HG03039 (cell line): Measurements from ENCODE around the gene B3GAT3.
"Not testable (repeated sequence)": the region's sequence is repeated elsewhere in the genome, so short reads cannot be mapped to it uniquely, and the experiment has no call there.

Experiments
- ATAC-seq: cut with Tn5 transposase; IDR thresholded peaks from one replicate; pipeline ENCODE4 v1.9.1; 2021; ENCODE audit warnings: mild to moderate bottlenecking, moderate library complexity; ENCODE audit not compliant: unreplicated experiment

The B3GAT3 gene

DNA sequence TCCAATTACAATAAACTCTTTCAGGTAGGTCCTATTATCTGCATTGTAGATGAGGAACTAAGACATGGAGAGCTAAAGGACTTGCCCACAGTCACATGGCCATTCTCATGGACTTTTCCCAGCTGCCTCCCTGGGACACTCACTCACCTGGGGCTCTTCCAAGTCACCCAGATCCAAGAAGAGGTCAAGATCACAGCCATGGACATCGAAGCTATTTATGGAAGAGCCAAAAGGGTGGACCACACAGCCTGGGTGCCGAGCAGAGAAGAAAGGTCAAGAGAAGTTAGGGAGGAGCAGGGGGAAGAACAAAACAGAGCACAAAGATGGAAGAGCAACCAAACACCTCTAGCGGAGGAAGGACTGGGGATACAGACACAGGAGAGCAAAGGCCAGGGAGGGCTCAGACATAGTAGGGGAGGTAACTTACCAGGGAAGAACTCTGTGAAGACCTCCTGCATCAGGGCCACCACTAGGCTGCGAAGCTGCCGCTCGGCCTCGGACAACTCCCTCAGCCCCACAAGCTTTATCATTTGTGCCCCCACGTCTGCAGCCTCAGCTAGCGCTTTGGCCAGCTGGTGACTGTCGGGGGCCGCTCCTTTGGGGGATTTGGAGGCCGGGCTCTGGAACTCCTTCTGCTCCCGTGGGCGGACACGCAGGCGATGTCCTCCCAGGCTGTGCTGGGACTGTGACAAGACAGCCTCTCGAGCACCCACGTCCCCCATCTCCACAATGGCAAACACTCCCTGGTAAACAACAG is 40.6 kb downstream of the B3GAT3 start:
- no peak for ATAC-seq

DNA sequence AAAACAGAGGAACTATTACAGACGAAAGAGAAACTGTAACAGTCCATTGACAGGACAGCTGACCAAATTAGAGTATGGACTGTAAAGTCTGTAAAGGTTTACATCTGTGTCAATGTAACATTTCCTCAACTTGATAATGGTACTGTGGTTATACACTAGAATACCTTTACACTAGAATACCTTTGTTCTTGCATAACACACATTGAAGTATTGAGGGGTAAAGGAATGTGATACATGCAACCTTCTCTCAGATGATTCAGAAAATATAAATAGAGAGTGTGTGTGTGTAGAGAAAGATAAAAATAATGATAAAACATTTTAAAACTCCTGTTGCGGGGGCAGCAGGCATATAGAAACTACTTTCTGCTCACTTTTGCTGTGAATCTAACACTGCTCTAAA is 42.5 kb downstream of the B3GAT3 start:
- ATAC-seq: no peak

DNA sequence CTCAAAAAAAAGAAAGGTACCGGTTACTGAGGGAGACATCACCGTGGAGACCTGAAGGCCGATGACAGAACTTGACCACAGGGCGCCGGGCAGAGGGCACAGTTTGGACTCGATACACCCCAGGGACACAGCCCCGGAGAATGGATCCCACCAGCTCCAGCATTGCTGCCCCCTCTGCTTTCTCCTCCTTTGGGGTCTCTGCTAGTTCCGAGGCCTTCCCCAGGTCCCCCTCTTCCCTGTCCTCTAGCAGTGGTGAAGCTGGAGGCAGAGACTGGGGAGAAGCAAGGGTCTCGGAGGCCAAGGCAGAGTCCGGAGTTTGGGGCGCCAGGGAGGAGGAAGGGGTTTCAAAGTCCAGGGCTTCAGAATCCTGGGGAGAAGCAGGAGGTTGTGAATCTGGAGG is 43.2 kb downstream of the B3GAT3 start:
- ATAC-seq: no peak

DNA sequence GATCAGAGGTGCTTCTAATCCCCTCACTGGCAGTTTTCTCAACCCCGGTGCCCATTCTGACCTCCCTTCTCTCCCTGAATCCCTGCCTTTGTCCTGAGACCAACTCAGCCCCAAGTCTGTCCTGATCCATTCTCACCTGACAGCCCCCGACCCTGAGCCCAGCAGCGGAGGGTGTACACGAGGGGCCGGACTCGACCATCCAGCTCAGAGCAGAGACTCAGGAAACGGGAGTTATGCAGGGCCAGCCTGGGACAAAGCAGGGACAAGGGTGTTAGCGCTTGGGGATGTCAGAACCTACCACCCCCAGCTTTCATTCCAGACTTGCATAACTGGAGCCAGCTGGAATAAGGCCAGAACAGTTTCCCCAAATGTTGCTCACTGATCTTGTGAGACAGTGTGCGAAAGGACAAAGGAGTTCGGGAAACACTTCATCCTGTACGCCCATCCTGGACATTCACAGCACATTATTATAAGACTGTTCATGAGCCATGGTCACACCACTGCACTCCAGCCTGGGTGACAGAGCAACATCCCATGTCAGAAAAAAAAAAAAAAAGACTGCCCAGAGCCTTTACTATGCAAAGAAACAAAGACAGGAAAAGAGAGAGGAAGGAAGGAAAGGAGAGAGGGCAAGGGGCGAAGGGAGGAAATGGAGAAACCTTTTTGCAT is 44.6 kb downstream of the B3GAT3 start:
- no peak for ATAC-seq

DNA sequence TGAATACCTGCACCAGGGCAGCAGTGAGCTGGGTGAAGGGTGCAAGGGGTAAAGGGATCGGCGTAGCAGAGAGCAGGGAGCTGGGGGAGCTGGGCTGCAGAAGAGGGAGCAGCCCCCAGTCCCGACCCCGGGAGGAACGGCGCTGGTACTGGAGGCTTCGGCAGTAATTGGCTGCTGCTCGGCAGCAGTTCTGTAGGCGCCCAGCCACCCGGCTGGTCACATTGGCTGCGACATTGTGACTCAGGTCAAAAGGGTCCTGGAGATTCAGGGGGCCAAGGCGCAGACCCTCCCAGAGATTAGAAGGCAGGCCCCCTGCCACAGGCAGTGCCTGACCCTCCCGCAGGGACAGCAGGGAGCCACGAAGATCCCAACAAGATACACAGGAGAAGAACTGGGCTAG is 45.9 kb downstream of the B3GAT3 start:
- ATAC-seq: no peak

- ATAC-seq: no peak
These were observed 46.6 kb downstream of the B3GAT3 start for GRCh38 chr11:62575156-62575555.

DNA sequence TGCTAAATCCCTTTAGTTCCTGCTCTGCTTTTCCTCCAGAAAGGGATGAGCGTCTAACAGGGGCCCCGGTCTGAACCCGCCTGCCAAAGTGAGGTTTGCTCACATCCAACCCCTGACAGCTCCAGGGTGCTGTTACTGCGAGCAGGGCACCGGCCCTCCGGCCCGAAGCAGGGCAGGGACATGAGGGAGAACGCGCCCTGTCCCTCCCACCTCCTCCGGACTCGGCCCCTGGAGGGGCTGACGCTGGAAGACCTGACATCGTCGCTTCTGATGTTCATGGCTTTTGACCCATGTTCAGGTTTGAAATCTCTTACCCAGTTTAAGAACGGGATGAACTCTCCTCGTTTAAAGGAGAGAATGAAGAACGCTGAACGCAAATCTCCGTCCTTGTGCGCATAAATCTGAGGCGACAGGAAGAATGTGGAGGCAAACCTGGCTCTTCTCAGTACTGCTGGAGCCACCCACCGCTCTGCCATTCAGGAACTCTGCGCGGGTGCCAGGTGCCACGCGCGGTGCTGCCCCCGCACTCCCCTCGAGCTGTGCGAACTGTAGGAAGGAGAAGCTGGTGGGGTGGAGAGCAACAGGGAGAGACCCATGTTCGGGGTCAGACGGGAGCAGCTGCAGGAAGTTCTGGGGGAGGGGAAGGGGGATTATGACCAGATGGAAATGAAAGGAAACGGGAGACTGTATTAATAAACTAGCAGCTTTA is 47.3 kb downstream of the B3GAT3 start:
- peak; percentile 9 for ATAC-seq

DNA sequence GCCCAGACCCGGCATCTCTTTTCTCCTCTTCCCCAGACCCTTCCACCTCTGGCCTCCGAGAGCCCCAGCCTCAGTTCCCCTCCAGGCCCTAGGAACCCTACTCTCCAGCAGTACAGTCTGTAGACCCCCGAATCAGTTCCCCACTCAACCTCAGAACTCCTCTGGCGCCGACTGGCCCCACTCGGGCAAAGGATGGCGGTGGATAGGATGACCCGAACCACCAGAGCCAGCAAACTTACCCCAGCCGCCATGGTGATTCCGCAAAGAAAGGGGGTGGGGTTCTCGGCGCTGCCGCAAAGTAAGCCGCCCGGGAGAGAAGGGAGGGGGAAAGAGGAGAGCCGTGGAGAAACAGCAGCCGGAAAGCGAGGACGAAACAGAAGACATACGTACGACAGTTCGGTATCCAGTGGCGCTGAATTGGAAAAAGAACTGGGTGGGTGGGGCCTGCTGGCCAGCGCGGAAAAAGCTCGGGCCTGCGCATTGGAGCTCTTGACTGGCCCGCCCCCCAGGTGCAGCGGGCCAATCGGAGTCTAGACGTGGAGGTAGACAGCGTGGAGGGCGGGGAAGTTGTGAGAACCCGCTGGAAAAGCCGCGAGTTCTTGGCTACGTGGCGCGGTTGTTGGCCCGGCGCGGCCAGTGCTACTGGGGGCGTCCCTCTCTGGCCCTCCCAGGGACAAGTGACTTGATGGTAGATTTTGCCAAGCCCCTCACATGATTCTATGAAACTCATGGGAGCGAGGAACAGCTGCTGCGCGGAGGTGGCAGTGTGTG is 48.0 kb downstream of the B3GAT3 start, which contains the start of gene EEF1G:
Gene EEF1G (minus strand): TSS at position 300 of the 771 bp plus-strand sequence. CDS start 49 bp downstream, at position 251.
- ATAC-seq: peak; percentile 85

- peak; percentile 3 for ATAC-seq
These were observed 48.7 kb downstream of the B3GAT3 start for GRCh38 chr11:62573006-62573591.

DNA sequence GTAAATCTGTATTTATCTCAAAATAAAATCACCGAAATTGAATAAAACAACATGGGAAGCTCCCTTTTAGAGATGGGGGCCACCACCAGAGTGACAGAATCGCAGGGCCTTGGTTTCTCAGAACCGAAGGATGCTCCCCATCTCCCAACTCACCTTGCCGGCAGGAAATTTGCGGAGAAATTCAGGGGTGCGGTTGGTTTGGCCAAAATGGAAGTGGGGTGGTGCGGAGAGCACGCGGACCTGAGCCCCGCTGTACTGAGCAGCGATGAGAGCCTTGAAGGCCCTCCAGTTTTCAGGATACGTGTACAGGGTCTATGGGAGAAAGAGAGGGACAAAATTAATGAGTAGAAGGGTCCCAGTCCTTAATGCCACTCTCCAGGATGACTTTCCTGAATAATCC is 49.4 kb downstream of the B3GAT3 start:
- ATAC-seq: no peak

DNA sequence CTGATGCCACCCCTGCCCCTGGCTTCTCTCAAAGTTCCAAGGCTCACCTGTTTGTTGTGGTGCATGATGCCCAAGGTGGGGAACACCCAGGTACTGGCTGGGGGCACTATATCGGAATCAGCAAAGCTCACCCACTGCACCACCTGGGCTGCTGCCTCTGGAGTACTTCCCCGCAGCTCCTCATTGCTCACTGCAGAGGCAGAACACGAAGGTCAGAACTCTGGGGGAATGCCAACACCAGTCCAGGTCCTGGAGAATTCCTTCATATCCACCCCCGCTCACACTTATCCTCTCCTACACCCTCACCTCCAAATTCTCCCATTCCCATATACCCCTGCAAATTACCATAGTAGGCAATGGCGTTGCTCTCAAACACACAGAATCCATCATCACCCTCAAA is 50.3 kb downstream of the B3GAT3 start:
- ATAC-seq: not testable (repeated sequence)

DNA sequence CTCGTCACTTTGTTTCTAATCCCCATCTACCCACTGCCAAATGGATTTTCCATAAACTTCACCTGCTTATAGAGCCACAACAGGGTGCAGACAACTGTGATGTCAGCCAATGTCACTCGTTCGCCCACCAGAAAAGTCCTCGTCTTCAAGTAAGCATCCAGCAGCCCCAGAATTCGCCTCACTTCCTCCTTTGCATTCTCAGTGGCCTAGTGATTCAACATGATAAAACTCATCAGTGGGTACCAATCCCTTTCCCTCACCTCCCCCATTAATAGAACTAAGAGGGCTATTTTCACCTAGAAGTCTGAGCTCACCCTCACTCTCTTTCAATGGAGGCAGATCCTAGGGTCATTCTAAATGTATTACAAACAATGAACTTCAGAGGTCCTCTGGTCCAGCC is 50.9 kb downstream of the B3GAT3 start:
- not testable (repeated sequence) for ATAC-seq

DNA sequence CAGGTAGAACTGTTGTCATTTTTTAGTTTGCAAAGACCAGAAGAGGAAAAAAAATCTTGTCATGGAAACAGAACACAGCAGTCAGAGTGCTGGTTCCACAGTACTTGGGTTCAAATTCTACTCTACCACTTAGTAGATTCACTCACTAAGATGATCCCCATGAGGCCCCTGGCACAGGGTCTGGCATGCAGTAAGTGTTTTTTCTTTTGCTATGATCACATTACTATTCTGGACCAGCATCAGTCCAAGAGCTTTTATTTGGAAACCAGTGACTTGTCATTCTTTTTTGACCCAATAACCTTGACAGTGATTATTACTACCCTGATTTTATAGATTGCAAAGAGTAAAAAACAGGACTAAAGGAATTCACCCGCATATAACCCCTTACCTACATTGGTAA is 52.2 kb downstream of the B3GAT3 start:
- no peak for ATAC-seq

DNA sequence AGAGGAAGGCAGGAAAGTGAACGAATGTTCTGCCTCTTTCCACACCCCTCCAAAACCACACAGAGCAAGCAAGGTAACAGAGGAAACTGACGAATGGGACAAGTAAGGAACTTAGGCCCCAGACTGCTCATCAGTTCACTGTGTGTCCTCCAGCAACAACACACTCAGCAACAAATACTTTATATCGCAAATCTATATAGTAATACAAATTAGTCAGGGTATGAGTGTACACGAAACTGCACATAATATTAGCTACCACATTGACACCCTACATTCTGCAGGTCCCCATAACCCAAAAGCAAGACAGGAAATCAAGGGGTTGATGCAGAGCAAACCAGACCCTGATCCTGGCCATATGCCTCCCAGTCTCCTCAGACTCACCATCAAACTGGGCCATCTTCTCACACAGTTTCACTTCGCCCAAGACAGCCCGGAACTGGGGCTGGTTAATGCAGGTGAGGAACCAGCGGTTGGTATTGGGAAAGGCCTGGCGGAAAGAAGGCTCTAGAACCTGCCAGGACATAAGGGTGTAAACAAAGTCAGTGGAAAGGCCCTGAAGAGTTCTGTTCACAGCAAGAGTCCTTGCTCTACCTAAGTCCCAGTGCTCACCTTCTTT is 54.7 kb downstream of the B3GAT3 start:
- ATAC-seq: no peak

DNA sequence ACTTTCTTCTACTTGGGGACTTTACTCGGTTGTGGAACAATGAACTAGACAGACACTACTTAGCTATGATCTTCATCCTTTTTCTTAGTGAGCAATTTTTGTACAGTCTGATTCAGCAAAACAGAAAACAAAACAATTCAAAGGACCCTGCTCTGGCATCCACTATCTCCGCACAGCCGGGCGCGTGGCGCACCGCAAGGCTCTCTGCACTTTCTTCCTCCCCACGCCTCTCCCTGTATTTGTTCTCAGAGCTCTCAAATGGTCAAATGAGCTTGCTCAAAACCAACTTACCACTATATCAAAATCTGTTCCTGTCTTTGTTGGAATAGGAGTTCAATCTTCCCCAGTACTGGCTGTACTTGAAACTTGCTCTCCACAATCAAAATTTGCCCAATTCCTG is 55.5 kb downstream of the B3GAT3 start:
- no peak for ATAC-seq
